ENCODE results near the gene FGF1. TPM values are rescaled to one million over a fixed set of nuclear protein-coding genes. Genes with fewer than 3 reads are reported as not detected.

Gene FGF1
- polyA plus RNA-seq, 3 donors: not detected

- Mint-ChIP-seq H3K27ac (no peak overlapping the region), H3K9me3 (peaks cover 0 to 4% (median 0%) of the 10 kb centered on the region in 7 donors), H3K4me1 (no peaks in the 10 kb centered on the region), H3K4me3 (no peak overlapping the region), H3K27me3 (ENCODE audit: low read depth in 3 of 3) (peaks cover 0 to 7% (median 5%) of the 10 kb centered on the region in 3 donors), H3K36me3 (no peaks in the 10 kb centered on the region)
- Histone ChIP-seq H3K36me3 (replicated peaks in 1 of 2; ENCODE audit: control insufficient read depth in 1 of 2, insufficient read depth in 2 of 2, low read length in 2 of 2) (no peaks in the 10 kb centered on the region), H3K27me3 (ENCODE audit: control insufficient read depth in 2 of 2, insufficient read depth in 2 of 2, low read length in 2 of 2) (no peaks in the 10 kb centered on the region), H3K4me2 (replicated peaks; ENCODE audit: extremely low read depth, low read length, poor library complexity, severe bottlenecking) (no peak overlapping the region), H3K4me3 (replicated peaks in 1 of 3; ENCODE audit: low read depth in 2 of 3, low read length in 3 of 3) (no peak overlapping the region), H2AFZ (ENCODE audit: insufficient read depth, low read depth, low read length, poor library complexity, severe bottlenecking) (no peak overlapping the region), H4K20me1 (ENCODE audit: insufficient read depth, low read length) (no peaks in the 10 kb centered on the region), H3K27ac (ENCODE audit: low read depth in 1 of 2, low read length in 2 of 2) (no peak overlapping the region), H3K9ac (ENCODE audit: insufficient read depth, low read length, poor library complexity, severe bottlenecking) (no peak overlapping the region), H3K79me2 (ENCODE audit: insufficient read depth, low read length) (no peaks in the 10 kb centered on the region), H3K4me1 (ENCODE audit: control insufficient read depth in 1 of 2, insufficient read depth in 2 of 2, low read length in 2 of 2) (no peaks in the 10 kb centered on the region), H3K9me3 (replicated peaks in 1 of 2; ENCODE audit: control insufficient read depth in 1 of 2, insufficient read depth in 1 of 2, low read length in 2 of 2) (no peaks in the 10 kb centered on the region)
- intact Hi-C loops (cut with micrococcal nuclease): no loop called here
- WGBS (ENCODE audit: insufficient coverage): 100% methylated on average over 4 of the region's 5 CpGs
- no peak for TF ChIP-seq CTCF (IDR thresholded peaks at IDR 0.05)
- no peak for DNase-seq
Measured at GRCh38 chr5:142683881-142684505, 1.9 kb downstream of the FGF1 start.

GRCh38 chr5:142683116-142683515 is 2.8 kb downstream of the FGF1 start:
- Histone ChIP-seq H3K9ac (ENCODE audit: insufficient read depth, low read length, poor library complexity, severe bottlenecking) (no peak overlapping the region), H3K27ac (ENCODE audit: low read depth in 1 of 2, low read length in 2 of 2) (no peak overlapping the region), H4K20me1 (ENCODE audit: insufficient read depth, low read length) (no peaks in the 10 kb centered on the region), H3K79me2 (ENCODE audit: insufficient read depth, low read length) (no peaks in the 10 kb centered on the region), H3K36me3 (replicated peaks in 1 of 2; ENCODE audit: control insufficient read depth in 1 of 2, insufficient read depth in 2 of 2, low read length in 2 of 2) (no peaks in the 10 kb centered on the region), H3K4me1 (ENCODE audit: control insufficient read depth in 1 of 2, insufficient read depth in 2 of 2, low read length in 2 of 2) (no peaks in the 10 kb centered on the region), H3K27me3 (ENCODE audit: control insufficient read depth in 2 of 2, insufficient read depth in 2 of 2, low read length in 2 of 2) (no peaks in the 10 kb centered on the region), H3K9me3 (replicated peaks in 1 of 2; ENCODE audit: control insufficient read depth in 1 of 2, insufficient read depth in 1 of 2, low read length in 2 of 2) (no peaks in the 10 kb centered on the region), H3K4me2 (replicated peaks; ENCODE audit: extremely low read depth, low read length, poor library complexity, severe bottlenecking) (no peak overlapping the region), H2AFZ (ENCODE audit: insufficient read depth, low read depth, low read length, poor library complexity, severe bottlenecking) (no peak overlapping the region), H3K4me3 (replicated peaks in 1 of 3; ENCODE audit: low read depth in 2 of 3, low read length in 3 of 3) (no peak overlapping the region)
- H3K4me1 Mint-ChIP-seq: no peaks in the 10 kb centered on the region
- 100% methylated on average over 2 of the region's 3 CpGs for WGBS (ENCODE audit: insufficient coverage)
- no peak for TF ChIP-seq CTCF (IDR thresholded peaks at IDR 0.05)
- peaks cover 0 to 5% (median 3%) of the 10 kb centered on the region in 3 donors for H3K27me3 Mint-ChIP-seq (ENCODE audit: low read depth in 3 of 3)
- peaks cover 0 to 4% (median 0%) of the 10 kb centered on the region in 7 donors for H3K9me3 Mint-ChIP-seq
- DNase-seq: no peak
- no peak overlapping the region for H3K4me3 Mint-ChIP-seq
- no peak overlapping the region for H3K27ac Mint-ChIP-seq
- H3K36me3 Mint-ChIP-seq: no peaks in the 10 kb centered on the region
- intact Hi-C loops (cut with micrococcal nuclease): no loop called here

Data from CD14-positive monocyte (primary cell).